Hepatocyte (in vitro differentiated cells): Measurements from ENCODE around the gene GORASP2.

Source experiments
- CTCF ChIP-seq: fragments of 200-600 bp; sonication (generic); IDR thresholded peaks from 2 replicates; pipeline ENCODE4 v1.5.1; 2016; ENCODE audit warnings: antibody characterized with exemption, mild to moderate bottlenecking; ENCODE audit not compliant: poor library complexity
- EZH2 ChIP-seq: fragments of 200-600 bp; sonication (generic); IDR thresholded peaks from 2 replicates; pipeline ENCODE4 v1.6.1; 2016; ENCODE audit warnings: antibody characterized with exemption, mild to moderate bottlenecking, borderline replicate concordance
- EZH2phosphoT487 ChIP-seq: fragments of 200-600 bp; sonication (generic); IDR thresholded peaks from one replicate; pipeline ENCODE4 v1.6.1; 2018; ENCODE audit warnings: antibody characterized with exemption, mild to moderate bottlenecking, low read depth, moderate library complexity; ENCODE audit not compliant: unreplicated experiment, severe bottlenecking

GRCh38 chr2:170999654-171000053 is 70.6 kb downstream of the GORASP2 start:
- TF ChIP-seq CTCF (no peak), EZH2 (no peak), EZH2phosphoT487 (no peak)
